ENCODE data around the gene CDC14B. TPM values are rescaled to one million over a fixed set of nuclear protein-coding genes. Genes with fewer than 3 reads are reported as not detected.
"Not testable (repeated sequence)": the region's sequence is repeated elsewhere in the genome, so short reads cannot be mapped to it uniquely, and the experiment has no call there.

Gene CDC14B
- total RNA-seq, 5 donors from 2014 or later (not counting 1 experiment from before 2014, with no cell fraction given): 4.8 to 11.9 (median 7.2) TPM

DNA sequence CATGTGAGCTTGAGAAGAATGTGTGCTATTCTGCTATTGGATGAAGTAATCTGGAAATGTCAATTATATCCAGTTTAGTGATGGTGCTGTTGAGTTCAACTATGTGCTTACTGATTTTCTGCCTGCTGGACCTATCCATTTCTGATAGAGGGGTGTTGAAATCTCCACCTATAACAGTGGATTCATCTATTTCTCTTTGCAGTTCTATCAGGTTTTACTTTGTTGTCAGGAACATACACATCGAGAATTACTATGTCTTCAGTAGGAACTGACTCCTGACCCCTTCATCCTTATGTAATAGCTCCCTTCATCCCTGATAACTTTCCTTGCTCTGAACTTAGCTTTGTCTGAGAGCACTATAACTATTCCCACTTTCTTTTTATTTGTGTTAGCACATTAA lies 16.7 kb upstream of the CDC14B start:
- H3K4me3 ChIP-seq (ENCODE audit: control insufficient read depth in 1 of 2, extremely low read depth in 1 of 2, low read length in 1 of 2): no peak overlapping the region
- Mint-ChIP-seq H3K27me3 (peaks cover 6 to 7% of the 10 kb centered on the region in 2 donors), H3K36me3 (peaks cover 3% of the 10 kb centered on the region), H3K4me1 (no peaks in the 10 kb centered on the region), H3K9me3 (no peaks in the 10 kb centered on the region), H3K27ac (no peak overlapping the region), H3K4me3 (no peak overlapping the region)
- ATAC-seq (replicated peaks in 1 of 4) (no peak), DNase-seq (no peak)
- CTCF ChIA-PET: no interaction called here
- no peaks in the 10 kb centered on the region for H3K36me3 ChIP-seq (ENCODE audit: control insufficient read depth in 2 of 2, extremely low read depth in 1 of 2, insufficient read depth in 1 of 2, low read length in 1 of 2)
- H3K4me1 ChIP-seq (ENCODE audit: control insufficient read depth in 1 of 2, extremely low read depth in 1 of 2, insufficient read depth in 2 of 2, low read length in 2 of 2): no peaks in the 10 kb centered on the region
- WGBS (ENCODE audit: insufficient coverage): 82% methylated on average over 1 of the region's 1 CpG
- no peaks in the 10 kb centered on the region for H3K9me3 ChIP-seq
- no peak overlapping the region for H3K27ac ChIP-seq (ENCODE audit: low read length)
- POLR2A ChIA-PET: no interaction called here
- peaks cover 0 to 14% of the 10 kb centered on the region in 2 experiments for H3K27me3 ChIP-seq (replicated peaks in 1 of 2; ENCODE audit: control insufficient read depth in 2 of 2, extremely low read depth in 1 of 2, insufficient read depth in 2 of 2, low read length in 1 of 2)

DNA sequence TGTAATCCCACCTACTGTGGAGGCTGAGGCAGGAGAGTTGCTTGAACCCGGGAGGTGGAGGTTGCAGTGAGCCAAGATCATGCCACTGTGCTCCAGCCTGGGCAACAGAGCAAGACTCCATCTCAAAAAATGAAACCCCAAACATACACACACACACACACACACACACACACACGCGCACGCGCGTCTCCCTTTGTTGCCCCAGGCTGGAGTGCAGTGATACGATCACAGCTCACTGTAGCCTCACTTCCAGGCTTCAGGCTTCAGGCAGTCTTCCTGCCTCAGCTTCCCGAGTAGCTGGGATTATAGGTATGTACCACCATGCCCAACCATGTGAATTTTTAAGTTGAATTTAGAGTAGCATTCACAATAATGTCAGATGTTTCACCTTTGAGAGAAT lies 13.9 kb upstream of the CDC14B start:
- H3K4me1 Mint-ChIP-seq; H3K4me3 Mint-ChIP-seq; DNase-seq; H3K9me3 ChIP-seq; H3K27ac ChIP-seq (ENCODE audit: low read length); H3K9me3 Mint-ChIP-seq; H3K4me3 ChIP-seq (ENCODE audit: control insufficient read depth in 1 of 2, extremely low read depth in 1 of 2, low read length in 1 of 2); ATAC-seq (replicated peaks in 1 of 4); H3K27ac Mint-ChIP-seq; H3K36me3 Mint-ChIP-seq; CTCF ChIA-PET; H3K4me1 ChIP-seq (ENCODE audit: control insufficient read depth in 1 of 2, extremely low read depth in 1 of 2, insufficient read depth in 2 of 2, low read length in 2 of 2); H3K36me3 ChIP-seq (ENCODE audit: control insufficient read depth in 2 of 2, extremely low read depth in 1 of 2, insufficient read depth in 1 of 2, low read length in 1 of 2): not testable (repeated sequence)
- H3K27me3 ChIP-seq (replicated peaks in 1 of 2; ENCODE audit: control insufficient read depth in 2 of 2, extremely low read depth in 1 of 2, insufficient read depth in 2 of 2, low read length in 1 of 2): peaks cover 0 to 28% of the 10 kb centered on the region in 2 experiments
- 100% methylated on average over 6 of the region's 8 CpGs for WGBS (ENCODE audit: insufficient coverage)
- POLR2A ChIA-PET: interaction anchor here (0.6 kb wide), 2 partner anchors 136 to 239 kb away, joined by 3 to 4 read pairs; no protein-coding TSS in a partner anchor
- H3K27me3 Mint-ChIP-seq: peaks cover 20 to 21% of the 10 kb centered on the region in 2 donors

DNA sequence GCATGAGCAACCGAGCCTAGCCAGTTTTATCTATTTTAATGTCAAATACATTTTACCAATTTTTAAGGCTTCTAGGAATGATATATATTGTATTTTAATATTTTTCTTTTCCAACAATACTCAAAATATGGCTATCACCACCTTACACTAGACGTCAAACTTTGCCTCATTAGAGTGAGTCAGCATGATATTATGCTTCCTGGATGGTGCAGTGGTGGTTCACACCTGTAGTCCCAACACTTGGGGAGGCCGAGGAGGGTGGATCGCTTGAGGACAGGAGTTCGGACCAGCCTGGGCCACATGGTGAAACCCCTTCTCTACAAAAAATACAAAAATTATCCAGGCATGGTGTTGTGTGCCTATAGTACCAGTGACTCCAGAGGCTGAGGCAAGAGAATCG lies 7.3 kb upstream of the CDC14B start:
- no peaks in the 10 kb centered on the region for H3K9me3 Mint-ChIP-seq
- ChIA-PET CTCF (no interaction called here), POLR2A (no interaction called here)
- H3K36me3 Mint-ChIP-seq: no peaks in the 10 kb centered on the region
- Histone ChIP-seq H3K9me3 (no peaks in the 10 kb centered on the region), H3K27ac (ENCODE audit: low read length) (no peak overlapping the region), H3K27me3 (replicated peaks in 1 of 2; ENCODE audit: control insufficient read depth in 2 of 2, extremely low read depth in 1 of 2, insufficient read depth in 2 of 2, low read length in 1 of 2) (peaks cover 0 to 38% of the 10 kb centered on the region in 2 experiments), H3K36me3 (ENCODE audit: control insufficient read depth in 2 of 2, extremely low read depth in 1 of 2, insufficient read depth in 1 of 2, low read length in 1 of 2) (no peaks in the 10 kb centered on the region), H3K4me1 (ENCODE audit: control insufficient read depth in 1 of 2, extremely low read depth in 1 of 2, insufficient read depth in 2 of 2, low read length in 2 of 2) (no peaks in the 10 kb centered on the region), H3K4me3 (ENCODE audit: control insufficient read depth in 1 of 2, extremely low read depth in 1 of 2, low read length in 1 of 2) (no peak overlapping the region)
- no peak overlapping the region for H3K27ac Mint-ChIP-seq
- ATAC-seq (replicated peaks in 1 of 4) (no peak), DNase-seq (no peak)
- H3K4me3 Mint-ChIP-seq: no peak overlapping the region
- H3K27me3 Mint-ChIP-seq: peaks cover 32 to 39% of the 10 kb centered on the region in 2 donors
- 100% methylated on average over 1 of the region's 6 CpGs for WGBS (ENCODE audit: insufficient coverage)
- H3K4me1 Mint-ChIP-seq: no peaks in the 10 kb centered on the region

DNA sequence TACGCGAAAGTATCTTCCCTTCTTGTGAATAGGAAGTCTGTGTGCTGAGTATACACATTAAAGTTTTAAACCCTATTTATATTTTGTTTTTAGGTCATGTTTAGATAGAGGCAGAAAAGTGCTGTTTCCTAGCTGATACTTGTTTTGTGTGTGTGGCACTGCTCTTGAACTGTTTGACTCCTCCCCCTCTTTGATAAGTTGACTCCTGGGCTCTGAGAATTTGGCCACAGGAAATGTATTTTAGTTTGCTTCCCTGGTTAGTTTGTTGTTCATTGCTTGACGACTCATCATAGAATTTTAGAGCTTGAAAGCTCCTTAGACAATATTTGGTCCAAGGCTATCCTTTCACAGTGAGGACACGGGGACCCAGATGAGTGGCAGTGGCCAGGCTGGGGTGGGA lies 2.0 kb upstream of the CDC14B start:
- H3K36me3 ChIP-seq (ENCODE audit: control insufficient read depth in 2 of 2, extremely low read depth in 1 of 2, insufficient read depth in 1 of 2, low read length in 1 of 2): no peaks in the 10 kb centered on the region
- WGBS (ENCODE audit: insufficient coverage): 51% methylated on average over 2 of the region's 4 CpGs
- H3K4me1 ChIP-seq (ENCODE audit: control insufficient read depth in 1 of 2, extremely low read depth in 1 of 2, insufficient read depth in 2 of 2, low read length in 2 of 2): peaks cover 0 to 13% of the 10 kb centered on the region in 2 experiments
- ChIA-PET POLR2A (no interaction called here), CTCF (no interaction called here)
- H3K27me3 ChIP-seq (replicated peaks in 1 of 2; ENCODE audit: control insufficient read depth in 2 of 2, extremely low read depth in 1 of 2, insufficient read depth in 2 of 2, low read length in 1 of 2): peaks cover 3 to 49% of the 10 kb centered on the region in 2 experiments
- peaks cover 37 to 47% of the 10 kb centered on the region in 2 donors for H3K27me3 Mint-ChIP-seq
- H3K27ac ChIP-seq (ENCODE audit: low read length): no peak overlapping the region
- H3K4me3 ChIP-seq (ENCODE audit: control insufficient read depth in 1 of 2, extremely low read depth in 1 of 2, low read length in 1 of 2): no peak overlapping the region
- H3K4me1 Mint-ChIP-seq: peaks cover 4 to 16% (median 8%) of the 10 kb centered on the region in 3 donors
- no peak overlapping the region for H3K4me3 Mint-ChIP-seq
- no peaks in the 10 kb centered on the region for H3K36me3 Mint-ChIP-seq
- no peak for DNase-seq
- no peak overlapping the region for H3K27ac Mint-ChIP-seq
- no peaks in the 10 kb centered on the region for H3K9me3 Mint-ChIP-seq
- ATAC-seq (replicated peaks in 1 of 4): no peak
- no peaks in the 10 kb centered on the region for H3K9me3 ChIP-seq

DNA sequence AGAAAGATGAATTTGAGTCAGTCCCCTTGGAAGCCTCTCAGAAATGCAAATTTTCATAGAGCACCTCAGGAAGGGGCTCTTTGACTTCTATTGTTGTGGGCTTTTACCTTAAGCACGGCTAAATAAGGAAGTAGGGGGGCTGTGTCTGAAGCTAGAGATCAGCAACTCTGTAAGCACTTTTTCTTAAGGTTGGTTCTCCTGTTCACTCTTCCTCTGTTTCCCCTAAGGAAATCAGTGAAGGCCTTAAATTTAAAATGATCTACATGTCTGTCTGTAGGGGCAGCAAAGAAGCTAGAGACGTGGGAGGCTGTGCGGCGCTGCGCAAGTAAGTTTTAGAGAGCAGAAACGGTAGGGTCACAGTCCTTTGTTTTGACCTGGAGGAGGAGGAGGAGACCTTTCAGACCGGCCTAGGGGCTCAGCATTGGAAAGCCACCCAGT lies 1.2 kb upstream of the CDC14B start:
- no peak for DNase-seq

DNA sequence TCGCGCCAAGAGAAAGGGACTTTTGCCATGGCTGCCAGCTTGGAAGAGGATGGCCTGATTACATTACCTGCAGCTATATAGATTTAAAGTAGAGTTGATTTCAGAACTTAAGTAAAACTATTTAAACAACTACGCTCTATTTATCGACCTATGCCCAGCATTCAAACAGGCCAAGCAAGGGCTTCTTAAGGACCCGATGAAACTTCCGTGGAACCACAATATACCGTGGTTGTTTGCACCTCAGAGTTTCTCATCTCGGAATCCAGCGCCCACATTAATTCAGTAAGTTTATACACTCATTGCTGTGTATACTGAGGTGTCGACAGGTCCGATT lies 505 bp upstream of the CDC14B start:
- Mint-ChIP-seq H3K27me3 (peaks cover 44 to 46% of the 10 kb centered on the region in 2 donors), H3K9me3 (no peaks in the 10 kb centered on the region), H3K4me3 (peak overlapping the region; percentile 57 to 73 (median 58)), H3K36me3 (no peaks in the 10 kb centered on the region), H3K4me1 (peaks cover 4 to 16% (median 8%) of the 10 kb centered on the region in 3 donors), H3K27ac (no peak overlapping the region)
- H3K4me1 ChIP-seq (ENCODE audit: control insufficient read depth in 1 of 2, extremely low read depth in 1 of 2, insufficient read depth in 2 of 2, low read length in 2 of 2): peaks cover 0 to 13% of the 10 kb centered on the region in 2 experiments
- no peak for ATAC-seq (replicated peaks in 1 of 4)
- ChIA-PET CTCF (no interaction called here), POLR2A (no interaction called here)
- H3K27ac ChIP-seq (ENCODE audit: low read length): no peak overlapping the region
- H3K4me3 ChIP-seq (ENCODE audit: control insufficient read depth in 1 of 2, extremely low read depth in 1 of 2, low read length in 1 of 2): peak overlapping the region in 1 of 2 donors; percentile 0
- WGBS (ENCODE audit: insufficient coverage): 90% methylated on average over 4 of the region's 11 CpGs
- H3K36me3 ChIP-seq (ENCODE audit: control insufficient read depth in 2 of 2, extremely low read depth in 1 of 2, insufficient read depth in 1 of 2, low read length in 1 of 2): no peaks in the 10 kb centered on the region
- no peak for DNase-seq
- peaks cover 3 to 50% of the 10 kb centered on the region in 2 experiments for H3K27me3 ChIP-seq (replicated peaks in 1 of 2; ENCODE audit: control insufficient read depth in 2 of 2, extremely low read depth in 1 of 2, insufficient read depth in 2 of 2, low read length in 1 of 2)
- no peaks in the 10 kb centered on the region for H3K9me3 ChIP-seq

More for the DNA sequence above, 1.2 kb upstream of the CDC14B start:
- no CpG with 5 or more reads among the region's 7 CpGs for WGBS (ENCODE audit: insufficient coverage)
- Histone ChIP-seq H3K27me3 (replicated peaks in 1 of 2; ENCODE audit: control insufficient read depth in 2 of 2, extremely low read depth in 1 of 2, insufficient read depth in 2 of 2, low read length in 1 of 2) (peaks cover 3 to 49% of the 10 kb centered on the region in 2 experiments), H3K9me3 (no peaks in the 10 kb centered on the region), H3K4me3 (ENCODE audit: control insufficient read depth in 1 of 2, extremely low read depth in 1 of 2, low read length in 1 of 2) (no peak overlapping the region), H3K36me3 (ENCODE audit: control insufficient read depth in 2 of 2, extremely low read depth in 1 of 2, insufficient read depth in 1 of 2, low read length in 1 of 2) (no peaks in the 10 kb centered on the region), H3K4me1 (ENCODE audit: control insufficient read depth in 1 of 2, extremely low read depth in 1 of 2, insufficient read depth in 2 of 2, low read length in 2 of 2) (peaks cover 0 to 13% of the 10 kb centered on the region in 2 experiments), H3K27ac (ENCODE audit: low read length) (no peak overlapping the region)
- ChIA-PET CTCF (no interaction called here), POLR2A (interaction anchor here in 1 of 2 donors (0.6 kb wide), 1 partner anchor 238 kb away, joined by 4 read pairs; no protein-coding TSS in a partner anchor)
- no peaks in the 10 kb centered on the region for H3K9me3 Mint-ChIP-seq
- H3K4me3 Mint-ChIP-seq: peak overlapping the region; percentile 13 to 58 (median 57)
- peaks cover 39 to 45% of the 10 kb centered on the region in 2 donors for H3K27me3 Mint-ChIP-seq
- no peak overlapping the region for H3K27ac Mint-ChIP-seq
- ATAC-seq (replicated peaks in 1 of 4): no peak
- H3K4me1 Mint-ChIP-seq: peaks cover 4 to 16% (median 8%) of the 10 kb centered on the region in 3 donors
- no peaks in the 10 kb centered on the region for H3K36me3 Mint-ChIP-seq

DNA sequence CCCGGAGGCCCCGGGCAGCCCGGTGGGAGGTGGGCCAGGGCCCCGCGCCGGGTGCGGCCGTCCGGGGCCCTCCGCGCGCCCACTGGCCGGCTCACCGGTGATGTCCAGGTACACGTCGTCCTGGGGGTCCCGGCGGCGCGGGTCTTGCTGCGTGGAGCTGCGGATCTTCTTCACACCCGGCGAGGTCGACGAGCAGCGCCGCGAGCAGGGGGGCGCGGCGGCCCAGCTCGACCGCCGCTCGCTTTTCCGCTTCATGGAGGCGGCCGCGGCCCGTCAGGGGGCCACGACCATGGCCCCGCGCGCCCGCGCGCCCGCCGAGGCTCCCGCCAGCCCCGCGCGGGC lies 548 bp downstream of the CDC14B start:
- Histone ChIP-seq H3K4me3 (ENCODE audit: control insufficient read depth in 1 of 2, extremely low read depth in 1 of 2, low read length in 1 of 2) (peak overlapping the region; percentile 32 to 46), H3K36me3 (ENCODE audit: control insufficient read depth in 2 of 2, extremely low read depth in 1 of 2, insufficient read depth in 1 of 2, low read length in 1 of 2) (no peaks in the 10 kb centered on the region), H3K27me3 (replicated peaks in 1 of 2; ENCODE audit: control insufficient read depth in 2 of 2, extremely low read depth in 1 of 2, insufficient read depth in 2 of 2, low read length in 1 of 2) (peaks cover 3 to 50% of the 10 kb centered on the region in 2 experiments), H3K27ac (ENCODE audit: low read length) (no peak overlapping the region), H3K4me1 (ENCODE audit: control insufficient read depth in 1 of 2, extremely low read depth in 1 of 2, insufficient read depth in 2 of 2, low read length in 2 of 2) (peaks cover 0 to 13% of the 10 kb centered on the region in 2 experiments), H3K9me3 (no peaks in the 10 kb centered on the region)
- ATAC-seq (replicated peaks in 1 of 4) (peak in 1 of 4 experiments; percentile 4), DNase-seq (peak in 1 of 35 experiments; percentile 5)
- Mint-ChIP-seq H3K4me1 (peaks cover 4 to 16% (median 8%) of the 10 kb centered on the region in 3 donors), H3K27ac (no peak overlapping the region), H3K9me3 (no peaks in the 10 kb centered on the region), H3K4me3 (peak overlapping the region in 1 of 3 donors; percentile 68), H3K27me3 (peaks cover 48 to 51% of the 10 kb centered on the region in 2 donors), H3K36me3 (no peaks in the 10 kb centered on the region)
- ChIA-PET POLR2A (no interaction called here), CTCF (no interaction called here)
- 3% methylated on average over 54 of the region's 54 CpGs for WGBS (ENCODE audit: insufficient coverage)

Measured in T-cell (primary cell).